Tibial artery (tissue), 4 donors: ENCODE results near the gene CPEB3.

Experiments
- DNase-seq, 2 donors: peaks; one replicate each; pipeline ENCODE4 v3.0.0-alpha.2; 2019
- H3K27ac ChIP-seq, 2 donors: fragments of 200-600 bp; sonication (generic) in 1 of 2; 1 replicate in 1 of 2; 2 replicates in 1 of 2; pipeline ENCODE4 v1.5.1; 2018 to 2019; ENCODE audit warnings: mild to moderate bottlenecking in 1 of 2
- H3K27me3 ChIP-seq, 2 donors: fragments of 200-600 bp; sonication (generic) in 1 of 2; one replicate each; pipeline versions ENCODE4 v1.5.1 to v1.6.0; 2016 to 2019
- H3K36me3 ChIP-seq, 3 donors: fragments of 200-600 bp; sonication (generic) in 2 of 3; one replicate each; pipeline ENCODE4 v1.5.1; 2016 to 2019; ENCODE audit warnings: mild to moderate bottlenecking in 2 of 3
- H3K4me1 ChIP-seq, 4 donors: fragments of 200-600 bp; sonication (generic) in 2 of 4; 1 replicate in 3 of 4; 2 replicates in 1 of 4; pipeline ENCODE4 v1.5.1; 2016 to 2019
- H3K4me3 ChIP-seq, 2 donors: fragments of 200-600 bp; sonication (generic) in 1 of 2; 1 replicate in 1 of 2; 2 replicates in 1 of 2; pipeline ENCODE4 v1.5.1; 2018 to 2019; ENCODE audit warnings: mild to moderate bottlenecking in 2 of 2
- H3K9me3 ChIP-seq, 3 donors: fragments of 200-600 bp; sonication (generic) in 1 of 3; one replicate each; pipeline ENCODE4 v1.5.1; 2016 to 2019
- CTCF ChIP-seq, 2 experiments: fragments of 200-600 bp in 1 of 2; fragments of 450-650 bp in 1 of 2; IDR thresholded peaks; one replicate each; pipeline ENCODE4 v1.5.1; 2017 to 2019; ENCODE audit warnings: antibody characterized with exemption in 2 of 2, mild to moderate bottlenecking in 1 of 2, moderate library complexity in 1 of 2
- intact Hi-C: fragments of 100-400 bp; cut with DNase I; formaldehyde crosslinking; loops from one replicate; pipeline ENCODE4 v1.15.0; 2023; ENCODE audit warnings: low total_unique reads

The CPEB3 gene

GRCh38 chr10:92054807-92055206, 236.1 kb downstream of the CPEB3 start:
- no peak for TF ChIP-seq CTCF (IDR thresholded peaks at IDR 0.05)
- DNase-seq: no peak
- no peak overlapping the region for H3K4me3 ChIP-seq
- intact Hi-C loops: no loop called here
- H3K36me3 ChIP-seq: peaks cover 0 to 32% (median 7%) of the 10 kb centered on the region in 3 donors
- no peaks in the 10 kb centered on the region for H3K27me3 ChIP-seq
- no peaks in the 10 kb centered on the region for H3K9me3 ChIP-seq
- H3K4me1 ChIP-seq: no peaks in the 10 kb centered on the region
- H3K27ac ChIP-seq: no peak overlapping the region

- intact Hi-C loops: no loop called here
- H3K4me1 ChIP-seq: no peaks in the 10 kb centered on the region
Observed at GRCh38 chr10:92052741-92053140, 238.1 kb downstream of the CPEB3 start.

GRCh38 chr10:92052088-92052487, 238.8 kb downstream of the CPEB3 start:
- Histone ChIP-seq H3K27ac (no peak overlapping the region), H3K4me3 (no peak overlapping the region), H3K4me1 (no peaks in the 10 kb centered on the region), H3K27me3 (no peaks in the 10 kb centered on the region), H3K9me3 (no peaks in the 10 kb centered on the region), H3K36me3 (peaks cover 0 to 29% (median 7%) of the 10 kb centered on the region in 3 donors)
- intact Hi-C loops: no loop called here
- no peak for DNase-seq
- no peak for TF ChIP-seq CTCF (IDR thresholded peaks at IDR 0.05)

More at GRCh38 chr10:92052741-92053140, 238.1 kb downstream of the CPEB3 start:
- DNase-seq: no peak
- no peak overlapping the region for H3K27ac ChIP-seq
- peaks cover 0 to 32% (median 7%) of the 10 kb centered on the region in 3 donors for H3K36me3 ChIP-seq
- TF ChIP-seq CTCF (IDR thresholded peaks at IDR 0.05): no peak
- no peaks in the 10 kb centered on the region for H3K27me3 ChIP-seq
- no peaks in the 10 kb centered on the region for H3K9me3 ChIP-seq
- no peak overlapping the region for H3K4me3 ChIP-seq

- H3K9me3 ChIP-seq: no peaks in the 10 kb centered on the region
- no peaks in the 10 kb centered on the region for H3K27me3 ChIP-seq
- no peak overlapping the region for H3K27ac ChIP-seq
- H3K4me1 ChIP-seq: no peaks in the 10 kb centered on the region
- no peak overlapping the region for H3K4me3 ChIP-seq
- no peak for DNase-seq
- H3K36me3 ChIP-seq: peaks cover 0 to 9% (median 3%) of the 10 kb centered on the region in 3 donors
- TF ChIP-seq CTCF (IDR thresholded peaks at IDR 0.05): no peak
- intact Hi-C loops: no loop called here
Observed at GRCh38 chr10:92047215-92047614, 243.7 kb downstream of the CPEB3 start.

GRCh38 chr10:92045641-92046106, 245.2 kb downstream of the CPEB3 start:
- Histone ChIP-seq H3K27me3 (no peaks in the 10 kb centered on the region), H3K36me3 (peaks cover 0 to 3% (median 0%) of the 10 kb centered on the region in 3 donors), H3K9me3 (no peaks in the 10 kb centered on the region), H3K4me1 (no peaks in the 10 kb centered on the region), H3K27ac (no peak overlapping the region), H3K4me3 (no peak overlapping the region)
- TF ChIP-seq CTCF (IDR thresholded peaks at IDR 0.05): no peak
- DNase-seq: no peak
- intact Hi-C loops: no loop called here

- H3K4me3 ChIP-seq: no peak overlapping the region
Observed at GRCh38 chr10:92042541-92042940, 248.3 kb downstream of the CPEB3 start.

More at GRCh38 chr10:92042541-92042940, 248.3 kb downstream of the CPEB3 start:
- H3K4me1 ChIP-seq: no peaks in the 10 kb centered on the region
- H3K27me3 ChIP-seq: no peaks in the 10 kb centered on the region
- H3K36me3 ChIP-seq: no peaks in the 10 kb centered on the region
- DNase-seq: no peak
- H3K27ac ChIP-seq: no peak overlapping the region
- TF ChIP-seq CTCF (IDR thresholded peaks at IDR 0.05): no peak
- intact Hi-C loops: no loop called here
- H3K9me3 ChIP-seq: no peaks in the 10 kb centered on the region
